Uterus (tissue), 4 donors: ENCODE measurements around the gene PRDM10. TPM values are rescaled to one million over a fixed set of nuclear protein-coding genes. Genes with fewer than 3 reads are reported as not detected.

Experiments used
- DNase-seq, 2 donors: peaks; one replicate each; pipeline ENCODE4 v3.0.0-alpha.2; 2019 to 2020
- H3K27ac ChIP-seq, 2 donors: fragments of 200-600 bp; sonication (generic); 1 replicate in 1 of 2; 2 replicates in 1 of 2; pipeline ENCODE4 v1.5.1; 2016 to 2018
- H3K27me3 ChIP-seq, 2 donors: fragments of 200-600 bp; sonication (generic); one replicate each; pipeline ENCODE4 v1.5.1; 2018 to 2019; ENCODE audit warnings: control low read depth in 1 of 2
- H3K36me3 ChIP-seq, 2 donors: fragments of 200-600 bp; sonication (generic); one replicate each; pipeline ENCODE4 v1.5.1; 2019; ENCODE audit warnings: control low read depth in 1 of 2
- H3K4me1 ChIP-seq, 2 donors: fragments of 200-600 bp; sonication (generic); one replicate each; pipeline ENCODE4 v1.5.1; 2018 to 2019; ENCODE audit warnings: control low read depth in 1 of 2
- H3K4me3 ChIP-seq, 2 donors: fragments of 200-600 bp; sonication (generic); 1 replicate in 1 of 2; 2 replicates in 1 of 2; pipeline ENCODE4 v1.5.1; 2018 to 2019; ENCODE audit warnings: mild to moderate bottlenecking in 1 of 2
- H3K9me3 ChIP-seq, 2 donors: fragments of 200-600 bp; sonication (generic); one replicate each; pipeline ENCODE4 v1.5.1; 2019; ENCODE audit warnings: control low read depth in 1 of 2
- CTCF ChIP-seq, 4 experiments: fragments of 200-600 bp in 2 of 4; fragments of 450-650 bp in 2 of 4; sonication (generic) in 2 of 4; IDR thresholded peaks; one replicate each; pipeline ENCODE4 v1.5.1; 2016 to 2019; ENCODE audit warnings: antibody characterized with exemption in 4 of 4, mild to moderate bottlenecking in 2 of 4, moderate library complexity in 1 of 4
- POLR2A ChIP-seq, 2 donors: fragments of 450-650 bp; IDR thresholded peaks; one replicate each; pipeline ENCODE4 v1.6.1; 2016; ENCODE audit warnings: antibody characterized with exemption in 2 of 2, mild to moderate bottlenecking in 1 of 2, moderate library complexity in 1 of 2
- intact Hi-C: fragments of 100-400 bp; cut with DNase I; formaldehyde crosslinking; loops from one replicate; pipeline ENCODE4 v1.15.1; 2023; ENCODE audit warnings: low total_unique reads
- total RNA-seq, 4 donors: library from RNA; depleted of rRNA in 3 of 4; stranded (reverse); fragments of >200 nt in 3 of 4; gene quantifications; one replicate each; pipeline versions ENCODE4 v1.1.0 to v1.2.4, GENCODE V29; 2014 to 2023
- donor health status: DM: yes; HTN: yes; CAD: no.

The PRDM10 gene
- total RNA-seq, 4 donors from 2014 or later, result 0.29 to 18.6 (median 6.7) TPM

- peak overlapping the region; percentile 100 for H3K27ac ChIP-seq
- intact Hi-C loops, result loop anchor here (2.0 kb wide), 1 partner anchor 69 kb away; no protein-coding TSS in a partner anchor
- peak in 1 of 2 donors; percentile 24 for DNase-seq
Measured at GRCh38 chr11:130001461-130002351, 929 bp downstream of the PRDM10 start.

GRCh38 chr11:130000552-130001176 lies 2.0 kb downstream of the PRDM10 start:
- no peaks in the 10 kb centered on the region for H3K36me3 ChIP-seq
- TF ChIP-seq CTCF (IDR thresholded peaks at IDR 0.05), result no peak
- TF ChIP-seq POLR2A (IDR thresholded peaks at IDR 0.05), result no peak
- peak overlapping the region; percentile 100 for H3K27ac ChIP-seq
- peak overlapping the region in 1 of 2 donors; percentile 84 for H3K4me3 ChIP-seq
- peaks cover 0 to 4% of the 10 kb centered on the region in 2 donors for H3K4me1 ChIP-seq
- H3K27me3 ChIP-seq, result no peaks in the 10 kb centered on the region
- no peak for DNase-seq
- H3K9me3 ChIP-seq, result no peaks in the 10 kb centered on the region
- intact Hi-C loops, result no loop called here

More at GRCh38 chr11:130001461-130002351, 929 bp downstream of the PRDM10 start:
- H3K27me3 ChIP-seq, result no peaks in the 10 kb centered on the region
- H3K9me3 ChIP-seq, result no peaks in the 10 kb centered on the region
- TF ChIP-seq POLR2A (IDR thresholded peaks at IDR 0.05), result no peak
- TF ChIP-seq CTCF (IDR thresholded peaks at IDR 0.05), result peak in 1 of 4 experiments; percentile 12
- H3K4me1 ChIP-seq, result peaks cover 0 to 4% of the 10 kb centered on the region in 2 donors
- H3K36me3 ChIP-seq, result no peaks in the 10 kb centered on the region
- H3K4me3 ChIP-seq, result peak overlapping the region; percentile 65 to 84

GRCh38 chr11:129999407-129999806 lies 3.2 kb downstream of the PRDM10 start:
- no peak for DNase-seq
- Histone ChIP-seq H3K36me3 (no peaks in the 10 kb centered on the region), H3K9me3 (no peaks in the 10 kb centered on the region), H3K27ac (no peak overlapping the region), H3K27me3 (no peaks in the 10 kb centered on the region), H3K4me3 (no peak overlapping the region), H3K4me1 (peaks cover 0 to 4% of the 10 kb centered on the region in 2 donors)
- intact Hi-C loops, result no loop called here
- TF ChIP-seq CTCF (IDR thresholded peaks at IDR 0.05), result no peak

- TF ChIP-seq CTCF (IDR thresholded peaks at IDR 0.05) (no peak), POLR2A (IDR thresholded peaks at IDR 0.05) (no peak)
- DNase-seq, result no peak
- H3K4me1 ChIP-seq, result peaks cover 0 to under 1% of the 10 kb centered on the region in 2 donors
- H3K9me3 ChIP-seq, result no peaks in the 10 kb centered on the region
- H3K27ac ChIP-seq, result no peak overlapping the region
- H3K36me3 ChIP-seq, result no peaks in the 10 kb centered on the region
- no peaks in the 10 kb centered on the region for H3K27me3 ChIP-seq
- H3K4me3 ChIP-seq, result no peak overlapping the region
- intact Hi-C loops, result no loop called here
Measured at GRCh38 chr11:129998905-129999304, 3.7 kb downstream of the PRDM10 start.

- TF ChIP-seq CTCF (IDR thresholded peaks at IDR 0.05) (no peak), POLR2A (IDR thresholded peaks at IDR 0.05) (no peak)
- intact Hi-C loops, result no loop called here
- no peaks in the 10 kb centered on the region for H3K27me3 ChIP-seq
Measured at GRCh38 chr11:129998107-129998506, 4.5 kb downstream of the PRDM10 start.

More at GRCh38 chr11:129998107-129998506, 4.5 kb downstream of the PRDM10 start:
- no peaks in the 10 kb centered on the region for H3K4me1 ChIP-seq
- no peaks in the 10 kb centered on the region for H3K9me3 ChIP-seq
- no peak overlapping the region for H3K4me3 ChIP-seq
- H3K36me3 ChIP-seq, result no peaks in the 10 kb centered on the region
- H3K27ac ChIP-seq, result no peak overlapping the region
- no peak for DNase-seq
